HG03025 (cell line): ENCODE results near the gene COX4I2.
"Not testable (repeated sequence)": the region's sequence is repeated elsewhere in the genome, so short reads cannot be mapped to it uniquely, and the experiment has no call there.

Source experiments
- ATAC-seq: cut with Tn5 transposase; IDR thresholded peaks from one replicate; pipeline ENCODE4 v1.9.1; 2021; ENCODE audit warnings: mild to moderate bottlenecking, moderate library complexity; ENCODE audit not compliant: unreplicated experiment, low FRiP score

COX4I2 gene

DNA sequence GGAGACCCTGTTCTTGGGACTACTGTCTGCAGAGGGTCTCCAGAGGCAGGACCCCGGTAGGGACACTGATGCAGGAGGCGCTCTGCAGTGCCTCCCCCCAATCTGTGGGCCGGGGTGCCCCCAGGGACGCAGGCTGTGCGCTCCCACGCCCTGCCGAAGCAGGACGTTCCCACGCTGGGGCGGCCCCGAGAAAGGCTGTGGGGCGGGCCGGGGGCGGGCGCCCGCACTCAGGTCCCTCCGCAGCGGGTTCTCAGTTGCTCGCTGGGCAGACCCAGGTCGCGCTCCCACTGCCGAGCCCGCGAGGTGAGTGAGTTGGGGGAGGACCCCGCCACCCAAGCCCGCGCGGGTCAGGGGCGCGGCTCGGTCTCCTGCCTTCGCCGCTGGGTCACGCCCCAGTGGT, at the start of gene COX4I2:
TSS of gene COX4I2 (plus strand) at position 253 of the 400 bp plus-strand sequence. CDS start 1,106 bp downstream, outside the sequence.
- no peak for ATAC-seq

DNA sequence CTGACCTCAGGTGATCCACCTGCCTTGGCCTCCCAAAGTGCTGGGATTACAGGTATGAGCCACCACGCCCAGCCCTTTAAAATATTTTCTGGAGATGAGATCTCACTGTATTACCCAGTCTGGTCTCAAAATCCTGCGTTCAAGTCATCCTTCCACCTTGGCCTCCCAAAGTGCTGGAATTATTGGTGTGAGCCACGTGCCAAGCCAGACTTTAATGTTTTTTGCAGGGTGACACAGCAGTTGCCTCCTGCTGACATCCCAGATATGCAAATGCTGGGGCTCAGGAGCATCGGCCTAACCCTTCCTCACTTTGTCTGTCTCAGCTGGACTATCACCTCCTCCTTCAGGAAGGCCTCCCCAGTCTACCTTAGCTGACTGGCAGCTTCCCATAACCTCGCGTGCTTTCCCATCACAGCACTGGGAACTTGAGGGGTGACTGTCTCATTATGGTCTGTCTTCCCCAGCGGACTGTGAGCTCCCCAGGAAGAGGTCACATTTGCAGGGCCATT, 46.9 kb upstream of the COX4I2 start:
- no peak for ATAC-seq

DNA sequence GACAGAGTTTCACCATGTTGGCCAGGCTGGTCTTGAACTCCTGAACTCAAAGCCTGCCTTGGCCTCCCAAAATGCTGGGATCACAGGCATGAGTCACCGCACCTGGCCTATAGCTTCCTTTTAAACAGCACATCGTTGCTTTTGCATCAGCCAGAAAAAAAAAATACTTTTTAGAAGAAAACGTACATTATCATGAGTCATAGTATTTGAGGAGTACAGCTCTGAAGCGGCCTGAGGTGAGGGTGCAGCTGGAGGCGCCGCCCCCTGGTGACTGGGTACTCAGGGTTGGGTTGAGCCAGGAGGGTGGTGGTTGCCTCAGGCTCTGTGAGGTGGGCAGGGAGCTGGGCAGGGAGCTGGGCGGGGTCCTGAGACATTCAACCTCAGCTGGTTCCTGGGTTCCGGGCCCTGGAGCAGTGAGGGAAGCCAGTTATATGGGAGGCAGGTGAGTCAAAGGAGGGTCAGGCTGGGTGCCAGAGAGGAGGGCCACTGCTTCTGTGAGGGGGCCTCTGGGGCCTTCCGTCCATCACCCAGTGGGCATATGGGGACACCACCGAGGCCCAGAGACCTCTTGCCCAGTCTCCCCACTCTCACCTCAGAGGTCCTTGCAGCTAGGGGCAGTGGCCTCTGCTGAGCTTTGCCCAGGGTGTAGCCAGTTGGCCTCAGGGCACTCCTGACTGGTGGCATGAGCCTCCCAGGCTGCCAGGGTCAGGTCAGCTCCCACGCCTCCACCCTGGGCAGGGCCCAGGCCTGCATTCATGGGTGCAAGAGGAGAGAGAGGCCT, 44.3 kb upstream of the COX4I2 start:
- no peak for ATAC-seq

DNA sequence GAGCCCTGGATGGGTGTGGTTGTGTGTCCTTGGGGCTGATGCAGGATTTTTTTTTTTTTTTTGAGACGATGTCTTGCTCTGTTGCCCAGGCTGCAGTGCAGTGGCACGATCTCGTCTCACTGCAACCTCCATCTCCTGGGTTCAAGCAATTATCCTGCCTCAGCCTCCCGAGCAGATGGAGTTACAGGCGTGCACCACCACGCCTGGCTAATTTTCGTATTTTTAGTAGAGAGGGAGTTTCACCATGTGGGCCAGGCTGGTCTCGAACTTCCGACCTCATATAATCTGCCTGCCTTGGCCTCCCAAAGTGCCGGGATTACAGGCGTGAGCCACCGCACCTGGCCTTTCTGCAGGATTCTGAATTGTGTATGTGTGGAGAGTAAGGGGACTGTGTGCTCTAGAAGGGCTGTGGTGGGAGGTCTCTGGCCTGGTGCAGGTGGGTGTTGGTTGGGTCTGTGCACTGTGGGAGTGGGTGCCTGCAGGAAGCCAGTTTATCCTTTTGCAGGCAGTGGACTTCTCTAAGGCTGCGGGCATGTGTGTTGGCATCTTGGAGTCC, 43.6 kb upstream of the COX4I2 start:
- no peak for ATAC-seq

GRCh38 chr20:31594558-31595379, 42.9 kb upstream of the COX4I2 start:
- ATAC-seq = no peak

GRCh38 chr20:31595380-31595653, 42.4 kb upstream of the COX4I2 start:
- ATAC-seq = no peak

DNA sequence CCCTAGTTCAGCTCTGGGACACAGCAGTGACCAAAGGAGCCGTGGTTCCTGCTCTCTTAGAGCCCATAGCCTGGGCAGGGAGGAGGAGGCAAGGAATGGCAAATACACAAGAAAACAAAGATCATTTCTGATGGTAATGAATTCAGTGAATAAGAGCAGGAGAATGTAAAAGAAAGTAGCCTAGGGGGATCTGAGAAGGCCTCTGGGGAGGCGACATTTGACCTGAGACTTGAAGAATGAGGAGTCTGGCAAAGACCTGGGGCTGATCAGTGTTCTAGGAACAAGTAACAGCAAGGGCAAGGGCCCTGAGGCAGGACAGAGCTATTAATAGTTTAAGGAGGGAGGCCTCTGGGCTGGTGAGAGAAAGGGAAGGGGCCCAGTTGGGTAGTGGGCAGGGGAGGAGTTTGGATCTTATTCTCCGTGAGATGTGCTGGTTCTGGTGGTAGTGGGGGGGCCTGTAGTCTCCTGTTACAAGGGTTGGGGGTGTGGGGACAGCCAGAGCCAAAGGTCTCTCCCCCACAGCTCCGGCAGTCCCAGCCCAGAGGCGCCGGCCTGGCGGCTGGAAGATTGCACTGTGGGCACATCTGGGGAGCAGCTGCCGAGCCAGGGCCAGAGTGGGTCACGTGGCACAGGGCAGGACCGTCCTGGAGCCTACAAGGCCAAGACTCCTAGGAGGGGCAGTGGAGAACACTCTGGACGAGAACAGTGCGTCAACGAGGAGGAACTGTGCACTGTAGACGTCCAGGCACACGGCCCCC, 41.9 kb upstream of the COX4I2 start:
- no peak for ATAC-seq

GRCh38 chr20:31596412-31596715, 41.3 kb upstream of the COX4I2 start:
- ATAC-seq = not testable (repeated sequence)

DNA sequence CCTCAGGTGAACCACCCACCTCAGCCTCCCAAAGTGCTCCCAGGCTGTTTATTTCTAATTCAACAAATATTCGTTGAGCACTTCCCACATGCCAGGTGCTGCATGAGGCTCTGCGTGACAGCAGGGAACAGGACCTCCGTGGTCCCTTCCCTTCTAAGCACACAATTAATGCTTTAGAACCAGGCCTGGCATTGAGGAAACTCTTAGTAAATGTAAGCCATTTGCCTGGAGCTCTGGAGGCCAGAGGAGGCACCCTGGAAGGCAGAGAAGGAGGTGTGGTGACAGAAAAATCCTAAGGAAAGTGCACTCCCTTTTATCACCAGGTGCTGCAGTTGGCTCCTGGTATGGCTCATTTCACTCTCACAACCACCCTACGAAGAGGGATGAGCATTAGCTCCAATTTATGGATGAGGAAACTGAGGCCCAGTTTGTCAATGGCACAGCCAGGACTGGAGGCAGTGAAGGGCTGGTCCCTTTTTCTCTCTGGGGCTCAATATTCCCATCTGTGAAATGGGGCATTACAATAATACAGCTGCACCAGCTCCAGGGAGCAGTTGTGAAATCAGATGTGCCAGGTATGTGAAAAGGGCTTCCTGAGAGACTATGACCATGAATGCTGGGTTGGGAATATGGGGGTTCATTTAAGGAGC, 40.8 kb upstream of the COX4I2 start:
- no peak for ATAC-seq

DNA sequence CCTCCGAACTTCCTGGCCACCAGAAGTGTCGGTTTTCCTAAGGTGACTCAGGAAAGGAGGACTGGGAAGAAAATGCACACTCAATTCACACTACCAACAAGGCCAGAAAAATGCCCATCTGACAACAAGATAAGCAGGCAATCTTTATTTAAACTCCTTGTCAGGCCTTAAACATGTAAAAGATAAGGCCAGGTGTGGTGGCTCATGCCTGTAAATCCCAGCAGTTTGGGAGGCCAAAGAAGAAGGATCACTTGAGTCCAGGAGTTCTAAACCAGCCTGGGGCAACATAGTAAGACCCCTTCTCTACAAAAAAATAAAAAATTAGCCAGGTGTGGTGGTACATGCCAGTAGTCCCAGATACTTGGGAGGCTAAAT, 40.2 kb upstream of the COX4I2 start:
- no peak for ATAC-seq

GRCh38 chr20:31602431-31602778, 35.3 kb upstream of the COX4I2 start:
- ATAC-seq = no peak

- ATAC-seq = peak; percentile 52
These were observed 34.8 kb upstream of the COX4I2 start for GRCh38 chr20:31602779-31603441.

DNA sequence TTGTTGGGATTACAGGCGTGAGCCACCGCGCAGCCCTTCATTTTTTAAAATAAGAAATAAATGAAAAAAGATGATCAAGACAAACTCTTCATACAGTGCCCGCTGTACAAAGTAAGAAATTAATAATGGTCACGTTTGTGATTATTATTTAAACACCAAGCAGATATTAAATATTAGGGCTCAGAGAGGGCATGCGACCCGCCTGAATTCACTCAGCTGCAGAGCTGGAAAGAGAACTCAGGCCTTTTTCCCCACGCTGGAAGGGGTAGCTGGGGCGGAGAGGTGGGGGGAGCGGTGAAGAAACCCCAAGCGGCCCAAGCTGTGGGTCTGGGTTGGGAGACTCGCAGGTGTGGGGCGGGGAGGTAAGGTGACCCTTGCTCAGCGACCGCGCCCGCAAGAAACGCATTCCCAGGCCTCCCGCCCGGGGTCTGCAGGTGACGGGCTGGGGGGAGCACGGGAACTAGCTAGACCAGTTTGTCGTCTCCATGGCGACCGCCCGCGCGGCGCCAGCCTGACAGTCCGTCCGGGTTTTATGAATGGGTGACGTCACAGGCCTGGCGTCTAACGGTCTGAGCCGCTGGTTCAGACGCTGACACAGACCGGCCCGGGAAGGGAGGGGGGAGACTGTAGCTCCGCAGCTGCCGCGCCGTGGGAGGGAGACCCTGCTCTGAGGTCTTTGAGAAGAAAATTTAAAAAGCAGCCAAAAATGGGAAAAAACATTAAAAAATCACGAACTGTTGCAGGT, 33.7 kb upstream of the COX4I2 start:
- ATAC-seq = peak; percentile 40

DNA sequence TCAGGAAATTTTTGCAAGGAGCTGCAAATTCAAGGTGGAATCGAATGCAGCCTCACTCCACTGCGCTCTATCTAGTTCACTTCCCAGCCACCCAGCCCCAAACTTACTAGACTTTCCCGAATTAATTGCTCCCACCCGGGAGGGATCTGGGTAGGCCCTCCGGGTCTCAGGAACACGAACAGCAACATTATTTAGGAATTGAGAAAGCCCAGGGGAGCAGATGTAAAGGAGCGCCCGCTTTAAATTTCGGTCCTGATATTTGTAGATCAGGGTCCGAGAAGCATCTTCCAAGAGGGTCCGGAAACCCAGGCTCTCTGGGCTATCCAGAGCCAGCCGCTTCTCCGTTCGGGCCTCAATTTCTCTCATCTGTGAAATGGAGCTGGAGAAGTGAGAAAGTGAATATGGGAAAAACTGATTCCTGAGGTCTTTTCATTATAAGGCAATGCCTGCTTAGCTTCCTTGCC, 33.1 kb upstream of the COX4I2 start:
- ATAC-seq = no peak

- ATAC-seq = peak; percentile 87
These were observed 32.4 kb upstream of the COX4I2 start, which contains the start of gene ID1 for GRCh38 chr20:31605031-31605901. Gene ID1 (plus strand): TSS chr20:31605289. CDS start chr20:31605388, 99 bp downstream.

DNA sequence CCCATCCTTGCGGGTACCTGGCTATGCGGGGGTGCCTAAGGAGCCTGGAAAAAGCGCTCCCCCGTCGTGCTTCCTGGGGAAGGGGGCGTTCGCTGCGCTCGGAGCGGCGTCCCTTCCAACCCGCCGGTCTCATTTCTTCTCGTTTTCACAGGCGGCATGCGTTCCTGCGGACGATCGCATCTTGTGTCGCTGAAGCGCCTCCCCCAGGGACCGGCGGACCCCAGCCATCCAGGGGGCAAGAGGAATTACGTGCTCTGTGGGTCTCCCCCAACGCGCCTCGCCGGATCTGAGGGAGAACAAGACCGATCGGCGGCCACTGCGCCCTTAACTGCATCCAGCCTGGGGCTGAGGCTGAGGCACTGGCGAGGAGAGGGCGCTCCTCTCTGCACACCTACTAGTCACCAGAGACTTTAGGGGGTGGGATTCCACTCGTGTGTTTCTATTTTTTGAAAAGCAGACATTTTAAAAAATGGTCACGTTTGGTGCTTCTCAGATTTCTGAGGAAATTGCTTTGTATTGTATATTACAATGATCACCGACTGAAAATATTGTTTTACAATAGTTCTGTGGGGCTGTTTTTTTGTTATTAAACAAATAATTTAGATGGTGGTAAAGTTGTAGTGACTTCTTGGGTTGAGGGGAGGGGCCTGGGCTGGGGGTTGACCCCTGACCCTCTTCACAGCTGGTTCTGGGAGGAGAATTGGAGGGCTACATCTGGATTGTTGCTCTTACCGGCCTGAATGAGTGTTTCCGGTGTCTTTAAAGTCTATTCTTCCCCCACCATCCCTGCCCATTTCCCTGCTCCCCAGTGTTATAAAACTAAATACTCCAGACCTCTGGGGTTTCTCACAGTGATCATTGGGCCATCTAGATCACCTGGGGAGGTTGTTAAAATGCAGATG, 31.6 kb upstream of the COX4I2 start:
- no peak for ATAC-seq
